ENCODE measurements around the gene LRP5.

DNA sequence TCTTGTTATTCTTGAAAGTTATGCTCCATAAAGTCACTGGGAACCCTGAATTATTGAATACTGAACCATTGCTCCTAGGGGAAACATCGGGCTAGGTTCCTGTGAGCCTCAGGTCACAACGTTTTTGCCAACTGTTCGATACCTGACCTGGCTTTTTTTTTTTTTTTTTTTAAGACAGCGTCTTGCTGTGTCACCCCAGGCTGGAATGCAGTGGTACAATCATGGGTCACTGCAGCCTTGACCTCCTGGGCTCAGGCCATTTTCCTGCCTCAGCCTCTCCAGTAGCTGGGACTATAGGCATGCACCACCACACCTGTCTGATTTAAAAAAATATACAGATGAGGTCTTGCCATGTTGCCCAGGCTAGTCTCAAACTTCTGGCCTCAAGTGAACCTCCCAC, 22.5 kb downstream of the LRP5 start:
- no peak for TF ChIP-seq CTCF (conservative IDR thresholded peaks at IDR 0.05; ENCODE audit: low read length)
- no peak for TF ChIP-seq EZH2phosphoT487 (IDR thresholded peaks at IDR 0.05; ENCODE audit: borderline replicate concordance)

All from Loucy (cell line).